ENCODE measurements around the gene DMD.

DMD gene

DNA sequence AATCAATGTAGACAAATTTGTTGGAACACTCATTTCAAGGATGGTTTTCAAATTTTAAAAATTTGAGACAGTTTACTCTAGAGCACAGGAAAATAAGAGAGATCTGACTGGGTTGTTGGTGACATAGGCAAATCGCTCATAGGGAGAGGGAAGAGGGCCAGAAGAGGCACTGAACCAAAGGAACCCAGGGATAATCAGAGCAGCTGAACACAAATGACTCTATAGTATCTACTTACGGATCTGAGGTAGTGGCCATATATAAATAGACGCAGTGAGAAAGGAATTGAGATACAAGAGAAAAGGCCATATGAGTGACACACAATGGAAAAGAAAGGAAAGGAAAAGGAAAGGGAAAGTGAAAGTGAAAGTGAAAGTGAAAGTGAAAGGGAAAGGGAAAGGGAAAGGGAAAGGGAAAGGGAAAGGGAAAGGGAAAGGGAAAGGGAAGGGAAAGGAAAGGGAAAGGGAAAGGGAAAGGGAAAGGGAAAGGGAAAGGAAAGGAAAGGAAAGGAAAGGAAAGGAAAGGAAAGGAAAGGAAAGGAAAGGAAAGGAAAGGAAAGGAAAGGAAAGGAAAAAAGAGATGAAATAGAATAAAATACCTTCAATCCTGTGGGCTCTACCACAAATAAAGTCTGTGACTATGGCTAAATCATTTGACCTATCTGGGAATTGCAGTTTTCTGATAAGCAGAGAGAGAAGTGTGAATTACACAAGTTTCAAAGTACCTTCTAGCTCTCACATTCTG, 759.2 kb downstream of the DMD start:
- DNase-seq: no peak

DNA sequence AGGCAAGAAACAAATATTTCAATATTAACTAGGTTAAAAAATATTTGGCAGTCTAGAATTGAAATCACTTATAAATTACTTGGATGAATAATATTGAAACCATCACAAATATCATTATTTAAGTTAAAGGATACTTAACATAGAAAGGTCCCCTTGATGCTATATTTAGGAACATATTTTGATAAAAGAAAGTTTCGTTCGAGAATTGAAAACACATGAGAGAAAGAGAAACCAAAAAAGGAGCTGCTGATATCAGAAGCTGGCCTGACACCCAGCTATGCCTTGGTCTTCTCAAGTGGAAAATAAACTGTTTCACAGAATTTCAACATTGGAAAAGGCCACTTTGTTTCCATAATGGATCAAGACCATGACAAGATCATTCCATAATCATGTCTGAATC, 762.4 kb downstream of the DMD start:
- no peak for DNase-seq

DNA sequence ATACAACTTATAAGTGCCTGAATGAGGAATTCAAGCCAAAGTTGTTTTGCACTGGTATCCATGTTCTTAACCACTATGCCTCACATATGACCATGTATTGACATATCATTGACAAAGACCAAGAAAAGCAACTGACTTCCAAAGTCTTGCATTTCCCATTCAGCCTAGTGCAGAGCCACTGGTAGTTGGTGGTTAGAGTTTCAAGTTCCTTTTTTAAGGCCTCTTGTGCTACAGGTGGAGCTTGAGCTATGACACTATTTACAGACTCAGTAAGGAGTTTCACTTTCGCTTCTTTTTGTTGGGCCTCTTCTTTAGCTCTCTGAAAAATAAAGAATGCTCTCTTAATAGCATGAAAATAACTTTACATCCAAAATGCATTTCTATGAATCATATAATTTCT, 763.0 kb downstream of the DMD start:
- no peak for DNase-seq

DNA sequence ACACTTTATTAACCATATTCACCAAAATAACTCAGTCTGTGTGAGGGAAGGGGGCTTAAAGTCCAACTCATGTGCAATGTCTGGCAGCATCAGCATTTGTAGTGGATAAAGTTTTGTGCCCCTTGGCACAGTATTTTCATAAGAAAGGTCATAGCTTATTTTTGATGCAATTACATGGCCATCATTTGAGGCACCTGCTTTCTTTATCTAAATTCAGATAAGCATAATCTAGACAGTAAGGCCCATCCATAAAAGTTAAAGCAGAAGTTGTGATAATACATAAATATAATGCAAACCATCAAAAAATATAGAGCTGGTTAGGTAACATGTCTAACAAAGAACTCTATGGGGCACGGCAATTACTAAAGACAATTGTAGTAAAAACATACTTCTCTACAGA, 763.7 kb downstream of the DMD start:
- DNase-seq: no peak

DNA sequence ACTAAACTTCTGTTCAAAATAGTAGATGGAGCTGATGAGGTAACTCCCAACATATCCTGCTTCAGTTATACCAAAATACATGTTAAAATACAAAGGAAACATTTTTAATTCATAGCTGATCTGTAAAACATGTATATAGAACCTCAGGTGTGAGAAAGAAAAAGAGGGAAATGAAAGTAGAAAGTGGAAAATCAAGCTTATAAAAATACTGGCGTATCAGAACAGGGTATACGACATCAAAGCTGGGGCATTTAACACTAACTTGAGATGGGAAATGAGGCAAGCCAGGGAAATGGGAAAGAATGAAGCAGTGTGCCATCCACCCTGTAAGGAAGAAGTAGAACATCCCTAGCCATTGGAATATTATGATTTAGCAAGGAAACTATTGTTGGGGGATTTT, 767.5 kb downstream of the DMD start:
- DNase-seq: no peak

DNA sequence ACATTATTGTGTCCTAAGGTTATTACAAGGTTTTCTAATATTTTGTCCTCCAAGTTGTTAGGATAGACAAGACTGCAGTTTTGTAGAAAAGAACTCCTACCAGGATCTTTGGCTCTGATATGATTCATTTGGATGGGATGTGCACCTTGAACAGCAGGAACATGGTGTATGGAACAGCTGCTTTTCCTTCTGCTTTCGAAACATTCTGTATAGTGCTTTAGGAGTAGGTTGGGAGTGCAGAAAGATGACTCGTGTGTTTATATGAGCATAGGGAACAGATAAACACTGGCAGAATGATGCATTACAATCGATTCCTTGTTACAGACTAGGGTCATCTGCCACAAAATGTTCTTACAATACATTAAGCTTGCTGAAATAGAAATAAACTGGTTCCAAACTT, 790.1 kb downstream of the DMD start:
- DNase-seq: no peak

DNA sequence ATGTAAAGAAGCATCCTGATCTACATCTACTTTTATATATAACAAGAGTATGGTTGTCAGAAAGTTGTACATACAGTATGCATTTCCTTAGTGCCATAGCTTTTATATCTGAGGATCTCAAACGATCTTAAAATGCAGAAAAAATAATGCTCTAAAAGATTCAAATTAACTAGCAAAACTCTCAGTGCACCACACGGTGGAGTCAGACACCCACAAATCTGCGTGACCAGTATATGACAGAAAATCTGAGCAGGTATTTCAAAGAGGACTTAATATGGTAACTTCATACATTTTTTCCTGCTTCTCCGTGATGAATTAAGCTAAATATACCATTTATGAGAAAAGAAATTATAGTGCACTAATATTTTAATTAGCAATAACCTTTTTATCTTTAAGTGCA, 803.0 kb downstream of the DMD start:
- DNase-seq: no peak

DNA sequence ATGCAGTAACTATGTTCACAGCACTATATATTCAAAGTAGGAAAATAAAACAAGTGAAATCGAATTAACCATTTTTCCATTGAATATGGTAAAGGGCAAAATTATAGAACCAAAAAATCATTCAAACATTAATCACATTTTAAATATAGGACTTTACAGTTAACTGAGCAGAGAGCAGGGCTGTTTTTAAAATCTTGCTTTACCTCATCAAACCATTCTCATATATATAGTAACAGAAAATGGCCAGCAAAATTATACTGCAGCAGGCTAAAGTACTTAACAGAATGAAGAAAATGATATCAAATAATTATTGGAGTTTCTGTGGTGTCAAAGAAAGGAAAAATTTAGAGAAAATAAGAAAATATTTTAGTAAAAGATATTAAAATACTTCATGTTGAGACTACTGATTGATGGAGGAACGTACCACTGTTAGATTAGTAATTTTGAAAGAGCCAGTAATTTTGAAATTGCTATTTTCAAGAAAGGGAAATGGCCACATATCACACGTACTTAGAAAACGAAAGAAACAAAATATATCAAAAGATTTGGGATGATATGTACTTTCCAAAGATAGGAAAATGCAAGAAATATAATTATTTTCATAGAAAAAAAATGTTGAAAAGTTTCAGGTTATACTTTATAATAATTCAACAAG, 813.7 kb downstream of the DMD start:
- DNase-seq: no peak

DNA sequence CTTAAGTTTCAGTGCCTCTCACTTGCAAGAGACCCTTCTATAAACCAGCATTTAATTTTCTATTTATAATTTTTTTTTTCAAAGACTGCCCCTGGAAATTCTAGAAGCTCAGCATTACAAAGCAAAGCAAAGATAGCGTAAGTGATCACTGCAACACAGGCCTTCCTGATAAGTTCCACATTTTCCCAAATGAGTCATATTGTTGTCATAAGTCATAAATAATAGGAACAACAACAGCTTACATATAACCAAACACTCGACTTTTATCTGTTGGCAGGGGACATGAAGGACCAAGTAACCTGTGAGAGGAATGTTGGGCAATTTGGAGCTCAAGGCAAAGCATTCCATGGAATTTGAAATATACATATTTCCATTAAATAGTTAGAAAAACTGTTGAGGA, 815.5 kb downstream of the DMD start:
- DNase-seq: no peak

DNA sequence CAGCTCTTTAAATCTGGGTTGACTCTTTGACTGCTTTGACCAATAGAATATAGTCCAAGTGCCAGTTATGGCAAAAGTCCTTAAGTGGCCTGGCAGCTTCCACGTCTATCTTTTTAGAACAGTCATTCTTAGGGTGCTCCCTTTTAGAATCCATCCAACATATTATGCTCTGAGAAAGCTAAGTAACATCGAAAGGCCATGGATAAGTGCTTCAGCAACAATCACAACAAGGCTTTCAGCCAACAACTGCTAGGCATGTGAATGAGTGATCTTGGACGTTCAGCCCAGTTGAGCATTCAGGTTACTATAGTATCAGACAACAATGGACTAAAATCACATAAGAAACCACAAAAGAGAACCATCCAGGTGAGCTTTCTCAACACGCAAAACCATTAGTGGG, 818.7 kb downstream of the DMD start:
- no peak for DNase-seq

DNA sequence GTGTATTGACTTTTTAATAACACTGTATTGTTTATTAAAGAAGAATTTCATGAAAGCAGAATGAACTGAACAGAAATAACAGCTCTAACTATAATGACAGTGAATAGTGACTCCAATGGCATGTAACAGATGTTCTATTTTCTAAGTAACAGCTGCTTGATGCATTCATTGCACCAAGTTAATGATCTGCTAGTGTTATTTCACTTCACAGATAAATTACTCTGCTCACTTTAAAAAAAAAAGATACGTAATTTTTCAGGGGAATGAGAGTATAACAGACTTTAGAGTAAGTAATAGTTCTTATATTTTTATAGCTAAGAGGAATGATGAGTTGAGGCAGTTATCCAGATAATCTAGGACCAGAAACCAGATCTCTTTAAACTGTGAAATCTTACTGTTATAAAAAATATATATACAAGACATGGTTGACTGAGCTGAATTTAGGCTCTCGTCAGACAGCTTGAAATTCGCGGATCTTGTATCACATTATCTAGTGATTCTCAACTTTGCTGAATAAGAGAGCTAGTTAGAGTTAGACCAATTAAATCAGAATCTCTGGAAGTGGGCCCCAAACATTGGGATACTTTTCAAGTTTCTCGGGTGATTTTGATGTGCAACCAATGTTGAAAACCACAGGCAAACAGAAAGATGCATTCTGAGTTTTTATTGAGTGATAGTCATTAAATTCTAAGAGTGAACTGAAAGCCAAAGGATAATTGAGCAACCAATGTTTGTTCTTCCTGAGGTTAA, 840.7 kb downstream of the DMD start:
- DNase-seq: no peak

DNA sequence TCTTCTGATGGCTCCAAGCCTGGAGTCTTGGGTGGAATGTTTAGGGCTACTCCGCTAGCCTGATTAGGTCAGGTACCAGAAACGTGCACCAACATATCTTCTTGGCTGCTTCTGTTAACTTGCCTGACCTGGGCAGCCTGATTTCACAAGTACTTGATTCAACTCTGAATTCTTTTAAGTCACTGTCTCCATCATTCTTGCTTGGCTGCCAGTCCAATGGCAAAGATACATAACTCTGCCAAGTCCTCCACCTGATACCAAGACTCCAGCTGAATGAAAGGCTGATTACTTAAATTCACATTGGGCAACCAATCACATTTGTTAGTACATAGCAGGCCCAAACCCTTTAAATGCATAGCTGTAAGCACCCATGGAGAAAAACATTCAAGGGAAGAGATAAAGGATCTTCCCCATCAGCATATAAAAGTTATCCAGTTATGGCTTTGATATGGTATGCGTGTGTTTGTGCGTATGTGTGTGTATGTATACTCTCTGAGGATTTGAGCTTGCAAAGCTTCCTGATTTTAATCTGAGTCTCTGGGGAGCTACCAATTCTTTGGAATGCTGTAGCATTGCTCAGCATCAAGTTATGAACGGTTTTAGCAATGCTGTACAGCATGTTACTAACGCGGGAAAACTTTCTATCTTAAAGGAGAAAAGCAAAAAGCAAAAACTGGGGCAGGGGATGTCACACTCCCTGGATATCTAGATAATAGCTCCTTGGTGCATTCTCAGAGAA, 917.2 kb downstream of the DMD start:
- peak; percentile 23 for DNase-seq

DNA sequence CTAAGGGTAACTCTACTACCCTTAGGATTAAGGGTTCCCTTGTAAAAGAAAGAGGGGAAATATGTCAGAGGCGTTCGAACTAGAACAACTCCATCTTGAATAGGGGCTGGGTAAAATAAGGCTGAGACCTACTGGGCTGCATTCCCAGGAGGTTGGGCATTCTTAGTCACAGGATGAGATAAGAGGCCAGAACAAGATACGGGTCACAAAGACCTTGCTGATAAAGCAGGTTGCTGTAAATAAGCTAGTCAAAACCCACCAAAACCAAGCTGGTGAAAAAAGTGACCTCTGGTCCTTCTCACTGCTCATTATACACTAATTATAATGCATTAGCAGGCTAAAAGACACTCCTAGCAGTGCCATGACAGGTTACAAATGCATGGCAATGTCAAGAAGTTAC, 922.0 kb downstream of the DMD start:
- DNase-seq: no peak

DNA sequence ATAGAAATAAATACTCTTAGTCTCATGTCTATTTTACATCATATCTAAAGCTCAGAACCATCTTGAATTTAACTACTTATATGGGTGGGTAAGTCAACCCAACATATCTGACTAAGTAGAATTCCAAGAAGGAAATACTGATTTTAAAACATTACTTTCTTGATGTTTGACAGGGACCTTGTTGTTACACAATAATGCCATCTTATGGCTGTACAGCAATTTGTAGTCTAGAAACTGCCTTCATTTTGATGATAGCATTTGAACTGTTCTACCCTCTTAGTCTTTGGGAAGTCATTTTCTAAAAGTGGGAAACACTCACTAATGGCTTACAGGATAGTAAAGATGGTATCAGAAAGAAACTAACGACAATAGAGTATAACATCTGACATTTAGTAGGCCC, 929.5 kb downstream of the DMD start:
- no peak for DNase-seq

DNA sequence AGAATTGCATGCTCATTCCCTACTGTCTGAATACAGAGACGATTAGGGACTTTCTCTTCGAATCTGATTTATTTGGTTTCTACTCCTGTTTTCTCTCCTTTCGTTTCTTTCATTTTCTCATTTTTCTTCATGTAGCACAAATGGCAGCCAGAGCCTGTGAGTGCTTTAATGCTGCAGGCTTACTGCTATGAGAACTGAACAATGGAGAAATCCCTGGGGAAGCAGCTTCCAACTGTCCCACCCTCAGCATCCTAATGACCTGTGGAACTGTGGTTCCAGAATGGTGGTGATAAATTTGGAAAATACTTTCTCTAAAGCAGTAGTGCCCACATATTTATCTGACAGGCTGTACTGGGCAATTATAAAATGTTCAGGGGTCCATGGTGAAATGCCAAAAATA, 930.4 kb downstream of the DMD start:
- DNase-seq: no peak

DNA sequence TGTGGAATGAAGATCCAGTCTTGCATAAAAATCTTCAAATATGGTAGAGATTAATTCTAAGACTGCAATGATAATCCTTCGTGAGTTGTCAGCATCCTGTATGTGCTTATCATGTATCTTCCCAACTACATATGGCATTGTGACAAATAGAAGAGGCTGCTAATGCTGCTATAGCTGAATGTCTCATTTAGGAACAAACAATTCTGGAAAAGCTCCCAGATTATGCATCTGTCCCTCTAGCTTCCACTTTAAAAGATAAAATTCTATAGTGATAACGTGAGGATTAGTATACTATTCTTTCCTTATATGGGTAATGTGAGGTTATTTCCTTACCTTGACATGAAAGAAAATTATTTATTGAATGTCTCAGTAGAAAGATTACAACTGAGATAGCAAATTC, 930.9 kb downstream of the DMD start:
- DNase-seq: no peak

DNA sequence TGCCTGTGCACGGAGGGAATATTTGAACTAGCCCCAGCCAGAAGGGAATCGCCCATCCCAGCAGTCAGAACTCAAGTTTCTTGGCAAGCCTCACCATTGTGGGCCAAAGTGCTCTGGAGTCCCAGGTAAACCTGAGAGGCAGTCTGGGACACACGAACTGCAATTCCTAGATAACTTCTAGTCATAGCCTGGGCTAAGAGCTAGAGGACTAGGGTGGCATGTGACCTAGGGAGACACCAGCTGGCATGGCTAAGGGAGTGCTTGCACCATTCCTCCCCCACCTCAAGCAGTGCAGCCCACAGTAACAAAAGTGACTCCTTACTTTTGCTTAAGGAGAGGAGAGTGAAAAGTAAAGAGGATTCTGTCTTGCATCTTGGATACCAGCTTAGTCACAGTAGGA, 935.2 kb downstream of the DMD start:
- DNase-seq: no peak

DNA sequence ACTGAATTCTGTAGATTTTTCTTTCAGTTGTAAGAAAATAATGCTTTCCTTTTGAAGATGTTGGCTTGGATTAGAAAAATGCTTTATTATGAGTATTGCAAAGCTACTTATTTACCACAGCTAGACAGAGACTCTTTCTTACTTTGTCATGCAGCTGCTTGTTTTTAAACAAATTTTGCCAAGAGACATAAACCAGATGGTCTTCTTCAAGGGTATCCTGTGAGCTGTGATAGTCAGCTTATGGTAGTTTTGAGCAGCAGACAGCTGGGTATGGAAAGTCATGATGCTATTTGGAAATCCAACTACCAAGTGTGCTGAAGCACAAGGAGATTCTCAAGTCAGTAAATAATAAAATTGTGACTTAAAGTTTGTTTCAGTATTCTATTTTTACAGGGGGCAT, 941.5 kb downstream of the DMD start:
- DNase-seq: no peak

DNA sequence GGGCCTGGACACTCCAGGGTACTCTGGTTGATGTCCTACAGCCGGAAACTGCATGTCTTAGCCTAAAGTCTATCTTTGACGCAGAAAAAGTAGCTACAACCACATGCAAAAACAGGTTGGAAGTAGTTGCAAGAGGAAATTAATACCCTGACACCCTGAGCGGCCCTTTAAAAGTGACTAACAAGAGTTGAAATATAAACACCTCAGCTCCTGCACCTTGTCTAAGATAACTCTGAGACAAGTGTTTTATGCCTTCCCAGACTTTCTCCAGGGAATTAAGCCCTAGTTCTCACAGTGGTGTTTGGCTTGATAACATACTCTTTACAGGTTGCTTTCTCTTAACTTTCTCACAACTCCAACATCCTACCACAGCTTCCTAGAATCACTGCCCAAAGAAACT, 943.1 kb downstream of the DMD start:
- no peak for DNase-seq

DNA sequence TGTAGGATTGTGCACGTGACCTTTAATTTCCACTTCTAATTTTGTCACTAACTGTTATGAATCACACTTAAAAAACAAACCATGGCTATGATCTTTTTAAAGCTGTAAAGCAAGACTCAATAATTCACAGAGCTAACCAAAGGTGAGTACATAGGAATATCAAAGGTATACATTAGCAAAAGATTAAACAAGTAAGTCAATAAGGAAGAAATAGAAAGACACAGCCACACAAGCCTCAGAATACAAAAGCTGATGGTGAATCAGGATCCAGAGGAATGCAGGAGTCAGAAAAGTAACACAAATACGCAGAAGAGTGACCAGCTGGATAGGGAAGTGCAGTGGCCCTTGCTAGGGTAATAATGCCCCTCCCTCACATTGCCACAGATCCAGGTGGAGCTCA, 943.6 kb downstream of the DMD start:
- no peak for DNase-seq

DNA sequence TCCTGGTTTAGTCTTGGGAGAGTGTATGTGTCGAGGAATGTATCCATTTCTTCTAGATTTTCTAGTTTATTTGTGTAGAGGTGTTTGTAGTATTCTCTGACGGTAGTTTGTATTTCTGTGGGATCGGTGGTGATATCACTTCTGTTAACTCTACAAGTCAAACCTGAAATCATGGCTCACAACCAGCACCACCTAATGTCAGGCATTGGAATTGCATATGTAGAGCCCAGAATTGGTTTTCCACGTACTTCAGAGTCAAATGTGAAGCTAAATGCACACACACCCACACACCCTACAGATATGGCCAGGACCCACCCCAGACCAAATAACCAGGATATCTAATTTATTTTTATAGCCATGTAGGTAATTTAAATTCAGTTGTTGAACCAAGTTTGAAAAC, 964.7 kb downstream of the DMD start:
- DNase-seq: peak; percentile 0

DNA sequence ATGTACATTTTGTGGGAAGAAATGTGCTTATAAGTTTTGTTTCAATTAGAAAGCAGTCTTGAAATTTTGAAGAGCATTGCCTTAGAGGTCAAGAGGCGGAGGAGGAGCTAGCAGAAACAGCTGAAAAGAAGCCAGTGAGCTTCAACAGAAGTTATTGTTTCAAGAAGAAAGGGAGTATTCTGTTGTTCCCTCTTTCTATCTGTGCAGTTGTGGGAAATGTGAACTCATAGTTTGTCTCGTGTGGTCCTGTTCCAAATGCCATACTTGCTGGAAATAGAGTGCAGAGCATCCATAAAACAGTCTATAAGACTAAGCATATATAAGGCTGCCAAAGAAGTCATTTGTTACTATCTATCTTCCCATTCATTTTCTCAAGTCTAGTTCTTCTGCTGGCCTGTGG, 1015.7 kb downstream of the DMD start:
- DNase-seq: no peak

DNA sequence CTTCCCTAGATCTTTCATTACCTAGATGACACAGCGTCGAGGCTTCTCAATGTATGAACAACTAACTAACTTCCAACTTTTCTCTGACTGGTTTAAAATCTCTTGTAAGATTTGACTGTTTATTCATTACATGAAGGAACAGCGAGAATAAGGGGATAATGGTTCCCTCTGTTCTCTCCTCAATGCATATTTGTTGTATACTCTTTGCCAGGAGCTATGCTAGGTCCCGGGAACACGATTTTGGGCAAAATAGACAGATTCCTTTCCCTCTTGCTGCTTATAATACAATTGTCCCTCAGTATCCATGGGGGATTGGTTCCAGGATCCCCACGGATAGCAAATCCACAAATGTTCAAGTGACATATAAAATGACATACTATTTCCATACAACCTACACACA, 1020.0 kb downstream of the DMD start:
- DNase-seq: no peak

DNA sequence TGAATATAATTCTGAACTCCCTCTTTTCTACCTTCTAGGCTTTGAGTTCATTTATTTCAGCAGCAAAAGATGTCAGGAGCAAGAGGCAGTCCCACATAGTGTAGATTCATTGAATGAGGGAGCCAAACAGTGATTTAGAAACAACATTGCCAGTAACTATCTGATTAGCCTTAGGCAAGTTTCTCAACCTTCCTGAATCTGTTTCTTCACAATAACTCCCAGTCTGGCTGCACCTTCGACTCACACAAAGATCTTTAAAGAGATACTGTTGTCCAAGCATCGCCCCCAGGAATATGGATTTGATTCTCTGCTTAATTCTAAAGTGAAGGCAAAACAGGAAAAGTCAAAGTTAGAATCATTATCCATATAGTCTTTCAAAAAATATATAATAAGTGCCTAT, 1026.2 kb downstream of the DMD start:
- no peak for DNase-seq
